ENCODE data around the gene IRAK2. TPM values are rescaled to one million over a fixed set of nuclear protein-coding genes. Genes with fewer than 3 reads are reported as not detected.

Gene IRAK2
- total RNA-seq, 1 donor from 2014 or later, result 1.5 TPM

DNA sequence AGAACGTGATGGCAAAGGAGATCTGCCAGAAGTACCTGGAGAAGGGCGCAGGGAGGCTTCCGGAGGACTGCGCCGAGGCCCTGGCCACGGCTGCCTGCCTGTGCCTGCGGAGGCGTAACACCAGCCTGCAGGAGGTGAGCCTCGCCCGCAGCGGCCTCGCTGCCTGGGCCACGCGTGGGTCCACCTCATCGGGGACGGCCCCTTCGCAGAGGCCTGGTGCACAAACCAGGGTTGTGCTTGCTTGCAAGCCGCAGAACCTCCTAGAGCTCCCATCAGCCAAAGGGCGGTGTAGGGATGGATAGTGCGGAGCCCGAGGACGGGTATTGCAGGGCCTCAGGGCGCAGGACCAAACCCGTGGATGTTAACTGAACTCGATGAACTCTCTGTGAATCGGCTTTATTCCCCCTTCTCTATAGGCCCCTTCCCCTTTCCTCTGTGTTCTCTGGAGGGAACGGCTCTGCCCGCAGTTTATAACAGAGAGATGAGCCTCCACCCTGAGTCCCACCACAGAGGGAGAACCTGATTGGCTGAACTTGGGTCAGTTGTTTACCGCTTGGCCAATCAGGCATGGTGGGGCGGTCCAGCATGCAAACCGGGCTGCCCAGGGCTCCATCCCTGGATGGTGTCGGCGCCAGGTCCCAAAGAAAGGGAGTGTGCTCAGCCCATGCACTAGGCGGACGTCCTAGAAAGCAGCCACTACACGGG, 70.0 kb downstream of the IRAK2 start:
- no peak for DNase-seq (ENCODE audit: extremely low spot score, unreplicated experiment)
- no peak overlapping the region for H3K4me3 Mint-ChIP-seq (ENCODE audit: unreplicated experiment)
- peaks cover 7% of the 10 kb centered on the region for H3K36me3 Mint-ChIP-seq (ENCODE audit: unreplicated experiment)
- no peaks in the 10 kb centered on the region for H3K27me3 Mint-ChIP-seq (ENCODE audit: unreplicated experiment)
- no peak for TF ChIP-seq CTCF (IDR thresholded peaks at IDR 0.05)
- H3K4me1 Mint-ChIP-seq (ENCODE audit: unreplicated experiment), result no peaks in the 10 kb centered on the region
- no peaks in the 10 kb centered on the region for H3K9me3 Mint-ChIP-seq (ENCODE audit: unreplicated experiment)
- no peak overlapping the region for H3K27ac Mint-ChIP-seq (ENCODE audit: unreplicated experiment)

- no peak overlapping the region for H3K4me3 Mint-ChIP-seq (ENCODE audit: unreplicated experiment)
- DNase-seq (ENCODE audit: extremely low spot score, unreplicated experiment), result no peak
- no peaks in the 10 kb centered on the region for H3K4me1 Mint-ChIP-seq (ENCODE audit: unreplicated experiment)
- no peaks in the 10 kb centered on the region for H3K9me3 Mint-ChIP-seq (ENCODE audit: unreplicated experiment)
- no peak overlapping the region for H3K27ac Mint-ChIP-seq (ENCODE audit: unreplicated experiment)
- no peaks in the 10 kb centered on the region for H3K27me3 Mint-ChIP-seq (ENCODE audit: unreplicated experiment)
- H3K36me3 Mint-ChIP-seq (ENCODE audit: unreplicated experiment), result peaks cover 7% of the 10 kb centered on the region
- no peak for TF ChIP-seq CTCF (IDR thresholded peaks at IDR 0.05)
These were observed 70.8 kb downstream of the IRAK2 start for GRCh38 chr3:10235551-10235950.

GRCh38 chr3:10238345-10239183, 73.8 kb downstream of the IRAK2 start:
- no peak overlapping the region for H3K27ac Mint-ChIP-seq (ENCODE audit: unreplicated experiment)
- TF ChIP-seq CTCF (IDR thresholded peaks at IDR 0.05), result no peak
- no peak for DNase-seq (ENCODE audit: extremely low spot score, unreplicated experiment)
- H3K9me3 Mint-ChIP-seq (ENCODE audit: unreplicated experiment), result no peaks in the 10 kb centered on the region
- no peak overlapping the region for H3K4me3 Mint-ChIP-seq (ENCODE audit: unreplicated experiment)
- peaks cover 7% of the 10 kb centered on the region for H3K36me3 Mint-ChIP-seq (ENCODE audit: unreplicated experiment)
- H3K27me3 Mint-ChIP-seq (ENCODE audit: unreplicated experiment), result no peaks in the 10 kb centered on the region
- H3K4me1 Mint-ChIP-seq (ENCODE audit: unreplicated experiment), result no peaks in the 10 kb centered on the region

DNA sequence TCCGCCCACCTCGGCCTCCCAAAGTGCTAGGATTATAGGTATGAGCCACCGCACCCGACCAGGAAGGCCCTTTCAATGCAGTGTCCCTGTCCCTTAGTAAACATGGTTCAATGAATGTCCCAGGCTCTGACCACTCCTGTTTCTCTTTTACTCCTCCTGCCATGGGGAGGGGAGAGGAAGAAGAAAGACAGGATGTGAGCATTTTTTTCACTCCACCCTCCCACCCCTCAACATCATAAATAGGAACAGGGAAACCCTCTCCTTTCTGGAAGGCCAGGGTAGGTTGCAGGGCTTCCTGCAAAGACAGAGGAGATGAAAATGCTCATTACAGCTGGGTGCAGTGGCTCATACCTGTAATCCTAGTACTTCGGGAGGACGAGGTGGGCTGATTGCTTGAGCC, 76.1 kb downstream of the IRAK2 start:
- Mint-ChIP-seq H3K4me3 (ENCODE audit: unreplicated experiment) (no peak overlapping the region), H3K9me3 (ENCODE audit: unreplicated experiment) (no peaks in the 10 kb centered on the region), H3K36me3 (ENCODE audit: unreplicated experiment) (peaks cover 11% of the 10 kb centered on the region), H3K27ac (ENCODE audit: unreplicated experiment) (no peak overlapping the region), H3K4me1 (ENCODE audit: unreplicated experiment) (no peaks in the 10 kb centered on the region), H3K27me3 (ENCODE audit: unreplicated experiment) (no peaks in the 10 kb centered on the region)
- no peak for TF ChIP-seq CTCF (IDR thresholded peaks at IDR 0.05)
- no peak for DNase-seq (ENCODE audit: extremely low spot score, unreplicated experiment)
